GM18909 (cell line): ENCODE data around the gene GPATCH2.
"Not testable (repeated sequence)": the region's sequence is repeated elsewhere in the genome, so short reads cannot be mapped to it uniquely, and the experiment has no call there.

Experiments
- ATAC-seq: cut with Tn5 transposase; IDR thresholded peaks from one replicate; pipeline ENCODE4 v1.9.1; 2021; ENCODE audit warnings: mild to moderate bottlenecking; ENCODE audit not compliant: unreplicated experiment, poor library complexity

GPATCH2 gene

DNA sequence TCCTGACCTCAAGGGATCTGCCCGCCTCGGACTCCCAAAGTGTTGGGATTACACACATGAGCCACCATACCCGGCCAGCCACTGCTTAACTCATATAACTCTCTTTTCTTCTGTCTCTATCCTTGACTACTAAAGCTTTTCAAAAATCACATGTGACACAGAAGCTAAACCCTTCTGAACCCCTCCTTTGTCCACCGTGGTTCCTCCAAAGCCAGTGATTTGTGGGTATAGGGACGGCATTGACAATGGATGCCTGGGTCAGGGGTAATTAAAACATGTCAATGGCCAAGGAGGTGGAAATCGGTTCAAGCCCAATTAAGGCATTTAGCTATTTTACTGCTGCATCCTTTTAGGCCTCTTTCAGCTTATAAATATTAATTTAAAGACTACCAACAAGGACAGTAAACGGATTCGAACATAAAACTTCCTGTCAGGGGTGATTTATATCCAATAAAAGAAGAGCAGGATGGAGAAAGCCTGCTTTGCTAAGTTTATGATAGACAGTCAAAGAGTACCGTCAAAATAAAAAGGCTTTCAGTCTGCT, 242.3 kb downstream of the GPATCH2 start:
- no peak for ATAC-seq

DNA sequence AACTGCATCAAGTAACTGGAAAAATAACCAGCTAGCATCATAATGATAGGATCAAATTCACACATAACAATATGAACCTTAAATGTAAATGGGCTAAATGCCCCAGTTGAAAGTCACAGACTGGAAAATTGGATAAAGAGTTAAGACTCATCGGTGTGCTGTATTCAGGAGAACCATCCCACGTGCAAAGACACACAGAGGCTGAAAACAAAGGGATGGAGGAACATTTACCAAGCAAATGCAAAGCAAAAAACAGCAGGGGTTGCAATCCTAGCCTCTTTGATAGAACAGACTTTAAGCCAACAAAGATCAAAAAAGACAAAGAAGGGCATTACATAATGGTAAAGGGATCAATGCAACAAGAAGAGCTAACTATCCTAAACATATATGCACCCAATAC, 249.1 kb downstream of the GPATCH2 start:
- ATAC-seq, result not testable (repeated sequence)

DNA sequence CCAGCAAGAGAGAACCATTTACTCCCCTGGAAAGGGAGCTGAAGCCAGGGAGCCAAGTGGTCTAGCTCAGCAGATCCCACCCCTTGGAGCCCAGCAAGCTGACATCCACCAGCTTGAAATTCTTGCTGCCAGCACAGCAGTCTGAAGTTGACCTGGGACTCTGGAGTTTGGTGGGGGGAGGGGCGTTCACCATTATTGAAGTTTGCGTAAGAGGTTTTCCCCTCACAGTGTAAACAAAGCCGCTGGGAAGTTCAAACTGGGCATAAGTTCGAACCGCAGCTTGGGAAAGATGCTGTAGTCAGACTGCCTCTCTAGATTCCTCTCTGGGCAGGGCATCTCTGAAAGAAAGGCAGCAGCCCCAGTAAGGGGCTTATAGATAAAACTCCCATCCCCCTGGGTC, 251.1 kb downstream of the GPATCH2 start:
- ATAC-seq, result not testable (repeated sequence)

DNA sequence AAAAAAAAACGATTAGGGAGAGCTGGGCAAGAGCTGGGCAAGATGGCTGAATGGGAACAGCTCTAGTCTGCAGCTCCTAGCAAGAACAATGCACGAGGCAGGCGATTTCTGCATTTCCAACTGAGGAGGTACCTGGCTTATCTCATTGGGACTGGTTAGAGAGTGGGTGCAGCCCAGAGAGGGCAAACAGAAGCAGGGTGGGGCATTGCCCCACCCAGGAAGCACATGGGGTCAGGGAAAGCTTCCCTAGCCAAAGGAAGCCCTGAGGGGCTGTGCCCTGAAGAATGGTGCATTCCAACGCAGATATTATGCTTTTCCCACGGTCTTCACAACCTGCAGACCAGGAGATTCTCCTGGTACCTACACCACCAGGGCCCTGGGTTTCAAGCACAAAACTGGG, 251.6 kb downstream of the GPATCH2 start:
- ATAC-seq, result no peak
